NCI-H187 (cell line): Measurements from ENCODE around the gene GRK1.

Experiments used
- DNase-seq, 2 experiments: peaks; one replicate each; lab custom pipeline; 2025; lab: John Stamatoyannopoulos, UW

Gene GRK1

DNA sequence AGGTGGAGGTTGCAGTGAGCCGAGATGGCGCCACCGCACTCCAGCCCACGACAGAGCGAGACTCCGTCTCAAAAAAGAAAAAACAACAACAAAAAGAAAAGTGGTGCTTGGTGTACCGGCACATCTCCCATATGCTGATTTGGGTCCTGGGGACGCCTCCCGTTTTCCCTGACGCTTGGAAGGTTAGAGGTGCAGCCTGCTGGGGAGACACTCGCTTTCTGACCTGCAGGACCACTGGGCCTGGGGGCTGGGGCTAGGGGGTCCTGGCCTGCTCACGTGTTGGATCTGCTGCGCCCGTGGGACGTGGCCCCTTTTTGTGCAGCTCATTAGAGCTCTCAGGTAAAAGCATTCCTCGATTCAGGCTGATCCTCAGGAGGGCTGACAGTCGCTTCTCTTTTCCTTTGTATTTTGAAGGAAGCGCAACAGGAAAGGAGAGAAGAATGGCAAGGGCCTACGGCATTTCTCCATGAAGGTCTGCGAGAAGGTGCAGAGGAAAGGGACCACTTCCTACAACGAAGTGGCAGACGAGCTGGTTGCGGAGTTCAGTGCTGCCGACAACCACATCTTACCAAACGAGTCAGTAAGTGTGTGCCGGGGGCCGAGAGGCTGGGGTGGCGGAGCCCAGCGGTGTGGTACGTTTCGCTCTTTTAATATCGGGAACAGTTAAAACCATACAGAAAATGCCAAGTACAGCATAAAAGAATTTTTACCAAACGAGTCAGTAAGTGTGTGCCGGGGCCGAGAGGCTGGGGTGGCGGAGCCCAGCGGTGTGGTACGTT lies 34.1 kb upstream of the GRK1 start:
- no peak for DNase-seq

- no peak for DNase-seq
These were observed 33.5 kb upstream of the GRK1 start for GRCh38 chr13:113633485-113633873.

DNA sequence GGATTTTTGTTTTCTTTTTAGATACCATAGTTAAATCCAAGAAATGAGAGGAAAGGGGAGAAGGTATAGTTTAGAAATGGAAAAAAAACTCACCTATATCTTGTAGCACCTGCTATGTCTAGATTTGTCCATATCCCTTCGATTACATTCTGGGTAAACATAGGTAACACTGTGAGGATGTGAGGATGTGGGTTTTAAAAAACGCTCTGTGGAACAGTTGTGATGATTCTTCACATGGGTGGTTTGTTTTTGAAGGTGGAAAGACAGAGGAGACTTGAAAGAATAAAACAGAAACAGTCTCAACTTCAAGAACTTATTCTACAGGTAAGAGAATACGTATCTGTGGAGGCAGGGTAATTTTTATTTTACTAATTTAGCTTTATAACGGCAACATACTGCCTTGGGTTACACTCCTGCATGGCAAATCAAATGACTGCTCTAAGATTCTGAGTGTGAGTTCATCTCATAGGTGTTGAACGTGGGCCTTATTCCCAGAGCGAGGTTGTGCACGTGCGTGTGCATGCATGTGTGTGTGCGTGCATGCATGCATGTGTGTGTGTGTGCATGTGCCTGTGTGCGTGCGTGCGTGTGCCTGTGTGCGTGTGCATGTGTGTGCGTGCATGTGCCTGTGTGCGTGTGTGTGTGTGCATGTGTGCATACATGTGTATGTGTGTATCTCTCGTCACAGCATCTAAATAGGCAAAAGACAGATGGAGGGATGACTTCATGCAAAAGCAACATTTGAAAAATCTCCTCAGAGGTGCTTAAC lies 32.6 kb upstream of the GRK1 start:
- no peak for DNase-seq

DNA sequence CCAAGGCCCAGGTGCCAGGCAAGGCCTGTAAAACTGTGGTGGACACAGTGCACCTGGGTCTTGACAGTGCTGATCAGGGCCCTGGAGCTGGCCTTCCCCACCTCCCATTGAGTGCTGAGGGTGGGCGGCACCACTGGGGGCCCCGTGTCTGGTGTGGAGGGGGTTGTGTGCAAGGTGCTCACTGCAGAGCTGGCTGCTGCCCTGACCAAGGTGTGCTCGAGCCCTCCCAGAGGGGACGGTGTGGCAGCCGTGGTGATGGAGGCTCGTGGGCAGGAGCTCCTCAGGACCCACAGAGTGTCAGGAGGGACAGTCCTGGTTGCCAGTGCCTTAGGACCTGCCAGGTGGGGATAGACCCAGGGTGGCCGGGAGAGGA lies 32.0 kb upstream of the GRK1 start:
- no peak for DNase-seq

- no peak for DNase-seq
These were observed 31.3 kb upstream of the GRK1 start for GRCh38 chr13:113635709-113636108.

DNA sequence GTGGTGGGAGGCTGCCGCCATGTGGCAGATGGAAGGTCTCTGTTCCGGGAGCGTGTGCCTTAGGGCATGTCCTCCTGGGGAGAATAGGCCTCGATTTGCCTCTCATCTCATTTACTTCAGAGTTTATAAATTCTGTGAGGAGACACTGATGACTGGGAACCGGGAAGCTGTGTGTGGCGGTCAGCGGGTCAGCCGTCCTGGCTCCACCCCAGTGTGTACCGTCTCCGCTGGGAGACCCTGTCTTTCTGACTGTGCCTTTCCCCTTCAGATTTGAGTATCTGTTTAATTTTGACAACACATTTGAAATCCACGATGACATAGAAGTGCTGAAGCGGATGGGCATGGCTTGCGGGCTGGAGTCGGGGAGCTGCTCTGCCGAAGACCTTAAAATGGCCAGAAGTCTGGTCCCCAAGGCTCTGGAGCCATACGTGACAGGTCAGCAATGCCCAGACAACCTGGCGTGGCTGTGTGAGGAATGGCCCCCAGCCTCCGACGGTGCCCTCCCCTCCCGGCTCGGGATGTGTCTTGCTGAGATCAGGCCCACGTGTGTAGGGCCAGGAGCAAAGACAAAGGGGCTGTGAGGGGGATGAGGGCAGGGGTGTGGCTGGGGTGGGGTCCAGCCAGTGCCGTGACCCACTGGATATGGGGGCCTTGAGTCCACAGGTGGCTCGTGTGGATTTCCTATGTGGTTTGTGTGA lies 30.6 kb upstream of the GRK1 start:
- no peak for DNase-seq

GRCh38 chr13:113637262-113638160 lies 29.5 kb upstream of the GRK1 start:
- DNase-seq, result no peak

GRCh38 chr13:113638173-113638746 lies 28.8 kb upstream of the GRK1 start:
- no peak for DNase-seq

DNA sequence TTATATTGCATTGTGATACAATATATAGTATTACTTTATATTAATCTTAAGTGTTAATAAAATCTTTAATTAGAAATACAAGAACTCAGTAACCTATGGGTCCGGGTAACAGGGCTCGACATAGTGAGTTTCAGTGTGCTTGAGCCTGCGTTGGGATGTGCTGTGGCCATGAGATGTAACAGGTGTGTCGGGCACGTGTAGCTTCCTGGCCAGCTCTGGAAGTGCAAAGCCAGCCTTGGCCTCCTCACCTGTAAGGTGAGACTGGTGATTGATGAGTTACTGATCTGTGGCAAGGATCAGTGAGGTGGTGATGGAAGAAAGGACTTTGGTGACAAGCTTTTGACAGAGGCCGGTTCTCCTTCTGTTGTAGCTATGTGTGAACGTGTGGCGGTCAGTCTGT lies 28.2 kb upstream of the GRK1 start:
- no peak for DNase-seq

- DNase-seq, result no peak
These were observed 27.3 kb upstream of the GRK1 start for GRCh38 chr13:113639616-113640262.

DNA sequence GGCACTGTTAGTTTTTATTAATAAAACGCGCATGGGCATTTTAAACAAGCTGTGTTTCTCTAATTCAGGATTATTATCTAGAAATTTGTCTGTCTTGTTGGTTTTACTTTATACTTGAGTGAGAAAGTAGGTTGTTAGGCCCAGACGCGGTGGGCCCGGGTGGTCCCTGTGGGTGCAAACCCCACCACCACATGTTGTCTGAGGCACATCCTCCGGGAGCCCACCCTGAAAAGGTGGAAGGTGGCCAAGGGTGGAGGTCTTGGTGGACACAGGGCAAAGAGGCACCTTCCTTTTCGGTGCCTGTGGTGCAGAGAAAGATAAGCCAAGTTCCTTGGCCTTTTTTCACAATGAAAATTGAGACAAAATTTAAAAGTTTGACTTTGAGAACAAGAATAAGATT lies 25.6 kb upstream of the GRK1 start:
- DNase-seq, result no peak

- DNase-seq, result no peak
These were observed 24.5 kb upstream of the GRK1 start for GRCh38 chr13:113642563-113642962.

- no peak for DNase-seq
These were observed 23.4 kb upstream of the GRK1 start for GRCh38 chr13:113643593-113643992.

DNA sequence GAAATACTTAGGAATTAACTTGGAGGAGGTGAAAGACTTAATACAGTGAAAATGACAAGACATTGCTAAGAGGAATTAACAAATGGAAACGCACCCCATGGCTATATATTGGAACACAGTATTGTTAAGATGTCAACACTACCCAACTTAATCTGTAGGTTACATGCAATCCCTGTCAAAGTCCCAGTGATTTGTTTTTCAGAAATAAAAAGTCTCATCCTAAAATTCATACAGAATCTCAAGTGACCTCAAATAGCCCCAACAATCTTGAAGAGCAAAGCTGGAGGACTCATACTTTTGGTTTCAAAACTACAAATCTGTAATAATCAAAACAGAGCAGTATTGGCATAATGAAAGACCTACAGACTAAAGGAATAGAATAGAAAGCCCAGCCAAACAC lies 22.2 kb upstream of the GRK1 start:
- DNase-seq, result no peak

DNA sequence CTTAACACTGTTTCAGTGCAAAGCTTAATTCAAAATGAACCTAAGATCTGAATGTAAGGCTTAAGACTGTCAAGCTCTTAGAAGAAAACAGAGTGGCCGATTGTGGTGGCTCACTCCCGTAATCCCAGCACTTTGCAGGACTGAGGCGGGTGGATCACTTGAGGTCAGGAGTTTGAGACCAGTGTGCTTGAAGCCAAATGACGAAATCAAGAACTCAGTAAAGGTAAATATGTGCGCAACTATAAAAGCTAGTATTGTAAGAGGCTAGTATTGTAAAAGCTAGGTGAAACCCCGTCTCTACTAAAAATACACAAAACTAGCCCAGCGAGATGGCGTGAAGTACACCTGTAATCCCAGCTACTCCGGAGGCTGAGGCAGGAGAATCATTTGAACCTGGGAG lies 21.7 kb upstream of the GRK1 start:
- no peak for DNase-seq

- no peak for DNase-seq
These were observed 20.6 kb upstream of the GRK1 start for GRCh38 chr13:113646376-113646775.

GRCh38 chr13:113646921-113647340 lies 20.1 kb upstream of the GRK1 start:
- no peak for DNase-seq

DNA sequence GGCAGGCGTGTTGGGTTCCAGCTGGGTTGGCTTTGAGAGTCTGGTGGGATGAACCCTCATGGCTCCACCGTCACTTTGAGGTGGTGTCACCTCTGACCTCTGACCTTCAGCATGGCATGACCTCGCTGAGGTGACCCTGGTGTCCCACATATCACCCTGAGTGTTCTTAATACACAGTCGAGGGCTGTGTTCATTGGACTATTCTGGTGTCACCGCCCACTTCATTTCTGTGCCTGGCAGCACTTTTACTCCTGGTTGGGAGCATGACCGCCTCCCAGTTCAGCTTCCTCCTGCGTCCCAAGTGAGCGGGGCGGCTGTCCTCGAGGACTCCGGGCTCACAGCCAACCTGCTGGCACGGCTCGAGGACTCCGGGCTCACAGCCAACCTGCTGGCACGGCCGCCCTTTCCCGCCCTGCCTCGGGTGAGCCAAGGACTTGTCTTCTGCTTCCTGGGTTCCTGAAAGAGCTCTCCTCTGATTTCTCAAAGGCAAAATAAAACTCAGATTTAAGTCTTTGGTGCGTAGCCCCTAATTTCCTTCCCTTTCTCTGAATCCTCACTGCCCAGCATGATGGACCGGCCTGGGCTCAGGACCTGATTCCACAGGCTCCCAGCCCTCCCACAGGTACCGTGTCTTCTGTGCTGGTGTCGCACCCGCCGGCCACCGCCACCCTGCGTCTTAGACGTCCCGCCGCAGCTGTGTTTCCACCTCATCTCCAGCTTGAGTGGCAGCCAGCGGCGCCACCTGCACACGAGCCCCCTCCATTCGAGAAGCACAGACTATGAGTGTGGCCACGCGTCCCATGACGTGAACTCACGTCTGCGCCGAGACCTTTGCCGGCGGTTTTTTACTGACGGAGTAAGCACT lies 19.4 kb upstream of the GRK1 start:
- DNase-seq, result peak; percentile 82 to 87

DNA sequence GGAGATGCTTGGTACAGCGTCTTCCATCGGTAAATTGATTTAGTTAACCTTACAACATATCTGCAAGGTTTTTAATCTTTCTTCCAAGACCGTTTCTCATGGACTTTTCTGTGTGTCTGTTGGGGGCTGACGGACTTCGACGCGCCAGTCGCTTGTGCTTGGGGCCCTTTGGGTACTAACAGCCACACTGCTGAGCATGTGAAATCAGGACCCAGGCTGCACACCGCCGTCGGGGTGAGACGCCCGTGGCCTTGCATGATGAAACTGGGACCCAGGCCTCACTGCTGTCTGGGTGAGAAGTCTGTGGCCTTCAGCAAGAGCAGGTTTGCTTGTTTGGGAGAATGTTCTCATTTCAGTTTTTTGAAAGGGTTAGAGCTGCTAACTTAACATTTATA lies 18.8 kb upstream of the GRK1 start:
- DNase-seq, result no peak

GRCh38 chr13:113649212-113649611 lies 17.8 kb upstream of the GRK1 start:
- no peak for DNase-seq
